Spleen (tissue), 7 donors: Measurements from ENCODE around the gene B3GAT1.

Experiments
- CTCF ChIP-seq, 11 experiments: fragments of 200-600 bp in 7 of 11; fragments of 450-650 bp in 4 of 11; sonication (generic) in 4 of 11; IDR thresholded peaks in 8 of 11; conservative IDR thresholded peaks in 3 of 11; 1 replicate in 7 of 11; 2 replicates in 4 of 11; pipeline versions ENCODE4 v1.4.0 to v1.8.0; 2016 to 2021; ENCODE audit warnings: antibody characterized with exemption in 11 of 11, inconsistent platforms in 4 of 11, mild to moderate bottlenecking in 1 of 11
- POLR2A ChIP-seq, 3 donors: fragments of 450-650 bp; IDR thresholded peaks; one replicate each; pipeline ENCODE4 v1.5.1; 2017; ENCODE audit warnings: antibody characterized with exemption in 3 of 3, mild to moderate bottlenecking in 1 of 3
- donor health status: DM: no; HTN: no; CAD: no; lungs with moderate emphysema.
- donor health status: DM: no; HTN: no; CAD: no.
- donor health status: DM: no; HTN: no; CAD: no.

- no peak for TF ChIP-seq CTCF (IDR thresholded peaks at IDR 0.05 in 8 of 11, conservative IDR thresholded peaks at IDR 0.05 in 3 of 11)
- no peak for TF ChIP-seq POLR2A (IDR thresholded peaks at IDR 0.05)
Measured at GRCh38 chr11:134452838-134453155, 40.8 kb upstream of the B3GAT1 start.
